Muscle layer of duodenum (tissue), 2 donors: ENCODE data around the gene DAP.
"Not testable (repeated sequence)": the region's sequence is repeated elsewhere in the genome, so short reads cannot be mapped to it uniquely, and the experiment has no call there.

Experiments
- H3K27ac ChIP-seq: one replicate; pipeline ENCODE4 v1.7.0; 2013; ENCODE audit warnings: mild to moderate bottlenecking, low read length
- H3K27me3 ChIP-seq: one replicate; pipeline ENCODE4 v1.7.0; 2013; ENCODE audit warnings: low read depth, mild to moderate bottlenecking, control low read depth, low read length
- H3K36me3 ChIP-seq, 2 donors: one replicate each; pipeline ENCODE4 v1.7.0; 2013; ENCODE audit warnings: low read length in 2 of 2, control low read depth in 1 of 2, mild to moderate bottlenecking in 1 of 2; ENCODE audit not compliant: insufficient read depth in 2 of 2, control insufficient read depth in 1 of 2
- H3K4me1 ChIP-seq, 2 donors: one replicate each; pipeline ENCODE4 v1.7.0; 2013; ENCODE audit warnings: low read length in 2 of 2, mild to moderate bottlenecking in 2 of 2, control low read depth in 1 of 2, moderate library complexity in 1 of 2; ENCODE audit not compliant: insufficient read depth in 2 of 2, control insufficient read depth in 1 of 2
- H3K4me3 ChIP-seq, 2 donors: one replicate each; pipeline ENCODE4 v1.7.0; 2013; ENCODE audit warnings: low read length in 2 of 2, low read depth in 1 of 2, mild to moderate bottlenecking in 1 of 2
- H3K9me3 ChIP-seq, 2 donors: one replicate each; pipeline ENCODE4 v1.7.0; 2013; ENCODE audit warnings: low read length in 2 of 2, control low read depth in 1 of 2, mild to moderate bottlenecking in 1 of 2; ENCODE audit not compliant: control insufficient read depth in 1 of 2
- donor health status: healthy.

DAP gene

GRCh38 chr5:10632110-10632761 lies 128.8 kb downstream of the DAP start:
- Histone ChIP-seq H3K4me3 (no peak overlapping the region), H3K36me3 (no peaks in the 10 kb centered on the region), H3K27me3 (peaks cover 5% of the 10 kb centered on the region), H3K9me3 (no peaks in the 10 kb centered on the region), H3K27ac (no peak overlapping the region), H3K4me1 (peaks cover 0 to 14% of the 10 kb centered on the region in 2 donors)

GRCh38 chr5:10631316-10631996 lies 129.6 kb downstream of the DAP start:
- Histone ChIP-seq H3K9me3 (no peaks in the 10 kb centered on the region), H3K4me1 (peaks cover 0 to 18% of the 10 kb centered on the region in 2 donors), H3K27ac (no peak overlapping the region), H3K4me3 (no peak overlapping the region), H3K36me3 (no peaks in the 10 kb centered on the region), H3K27me3 (no peaks in the 10 kb centered on the region)

DNA sequence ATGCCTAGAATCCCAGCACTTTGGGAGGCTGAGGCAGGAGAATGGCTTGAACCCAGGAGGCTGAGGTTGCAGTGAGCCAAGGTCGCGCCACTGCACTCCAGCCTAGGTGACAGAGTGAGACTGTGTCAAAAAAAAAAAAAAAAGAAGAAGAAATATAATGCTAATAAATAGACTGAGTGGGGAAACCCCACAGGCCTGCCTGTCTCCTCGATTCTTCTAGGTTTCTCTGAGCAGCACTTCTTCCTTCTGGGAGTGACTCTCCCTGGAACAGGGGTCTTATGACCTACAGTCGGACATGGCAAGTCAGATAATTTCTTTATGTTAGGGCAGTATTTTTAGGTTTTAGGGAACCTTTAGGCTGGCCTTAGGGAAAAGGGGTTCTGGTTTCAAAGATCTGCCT lies 130.3 kb downstream of the DAP start:
- H3K9me3 ChIP-seq, H3K4me3 ChIP-seq, H3K27ac ChIP-seq, H3K36me3 ChIP-seq, H3K27me3 ChIP-seq: not testable (repeated sequence)
- H3K4me1 ChIP-seq = peaks cover 0 to 22% of the 10 kb centered on the region in 2 donors

GRCh38 chr5:10630126-10630525 lies 130.9 kb downstream of the DAP start:
- H3K27me3 ChIP-seq = no peaks in the 10 kb centered on the region
- no peaks in the 10 kb centered on the region for H3K36me3 ChIP-seq
- H3K9me3 ChIP-seq = no peaks in the 10 kb centered on the region
- peaks cover 0 to 22% of the 10 kb centered on the region in 2 donors for H3K4me1 ChIP-seq
- H3K27ac ChIP-seq = no peak overlapping the region
- H3K4me3 ChIP-seq = no peak overlapping the region

DNA sequence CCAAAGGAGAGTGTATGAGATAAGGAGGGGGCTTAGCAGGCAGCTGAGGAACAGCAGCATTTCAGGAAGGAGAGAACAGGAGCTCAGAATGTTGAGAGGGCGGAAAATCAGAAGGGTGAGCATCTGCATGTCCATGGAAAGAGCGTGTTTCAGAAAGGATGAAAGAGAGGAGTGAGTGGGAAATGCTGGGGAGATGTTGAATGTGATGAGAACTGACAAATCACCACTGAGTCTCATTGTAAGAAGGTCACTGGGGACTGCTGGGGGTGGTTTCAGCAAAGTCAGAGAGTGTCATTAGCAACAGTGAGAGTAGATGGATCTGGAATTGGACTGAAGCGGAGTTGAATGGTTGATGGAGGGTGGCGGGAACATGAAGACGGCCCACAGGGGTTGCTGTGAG lies 131.4 kb downstream of the DAP start:
- H3K27me3 ChIP-seq = no peaks in the 10 kb centered on the region
- no peak overlapping the region for H3K4me3 ChIP-seq
- no peaks in the 10 kb centered on the region for H3K9me3 ChIP-seq
- no peaks in the 10 kb centered on the region for H3K36me3 ChIP-seq
- H3K4me1 ChIP-seq = peaks cover 0 to 22% of the 10 kb centered on the region in 2 donors
- H3K27ac ChIP-seq = no peak overlapping the region
